SK-N-SH (cell line): Measurements from ENCODE around the gene IRF5. TPM values are rescaled to one million over a fixed set of nuclear protein-coding genes. Genes with fewer than 3 reads are reported as not detected.
A peak's percentile ranks its signal among the peaks of the same experiment; 100 is the strongest.

ENCODE experiments used
- CTCF ChIA-PET: fragments of 300-600, 350-600 bp; formaldehyde crosslinking; extraction: SDS; loops from one replicate; lab custom pipeline; 2021; lab: Yijun Ruan, JAX
- POLR2A ChIA-PET: fragments of 350-600 bp; sonication (Branson Sonifier 250); formaldehyde crosslinking; extraction: SDS; loops from one replicate; lab custom pipeline; 2020; ENCODE audit warnings: antibody characterized with exemption, inconsistent platforms; lab: Yijun Ruan, JAX
- DNase-seq: peaks from one replicate; pipeline ENCODE4 v3.0.0; 2012
- H2AFZ ChIP-seq: fragments of 200-600 bp; sonication (generic); 2 replicates; pipeline ENCODE4 v1.8.1; 2016; ENCODE audit warnings: antibody characterized with exemption, mild to moderate bottlenecking, low read depth
- H3F3A ChIP-seq: fragments of 200-600 bp; sonication (generic); replicated peaks from 2 replicates; pipeline ENCODE3; 2016; ENCODE audit warnings: antibody characterized with exemption, mild to moderate bottlenecking; ENCODE audit not compliant: insufficient read depth
- H3K27ac ChIP-seq, 2 experiments: fragments of 200-500 bp in 1 of 2; fragments of 200-600 bp in 1 of 2; sonication (Bioruptor generic) in 1 of 2; sonication (generic), shearing (Covaris generic) in 1 of 2; 2 replicates each; pipeline versions ENCODE4 v1.5.1 to v1.6.1; 2014 to 2016; ENCODE audit warnings: low read depth in 2 of 2, inconsistent platforms in 1 of 2, low read length in 1 of 2, mild to moderate bottlenecking in 1 of 2, mixed read lengths in 1 of 2
- H3K27me3 ChIP-seq: fragments of 200-600 bp; sonication (generic), shearing (Covaris generic); 2 replicates; pipeline ENCODE4 v1.6.1; 2016; ENCODE audit warnings: mixed run types; ENCODE audit not compliant: insufficient read depth
- H3K36me3 ChIP-seq, 2 experiments: fragments of 200-500 bp in 1 of 2; fragments of 200-600 bp in 1 of 2; sonication (Bioruptor generic) in 1 of 2; sonication (generic) in 1 of 2; replicated peaks in 1 of 2; 2 replicates each; pipeline versions ENCODE3 to v1.5.1; 2014 to 2016; ENCODE audit warnings: low read length in 1 of 2, mild to moderate bottlenecking in 1 of 2; ENCODE audit not compliant: insufficient read depth in 2 of 2, control insufficient read depth in 1 of 2
- H3K4me1 ChIP-seq, 2 experiments: fragments of 200-500 bp in 1 of 2; fragments of 200-600 bp in 1 of 2; sonication (Bioruptor generic) in 1 of 2; sonication (generic), shearing (Covaris generic) in 1 of 2; 2 replicates each; pipeline versions ENCODE4 v1.5.1 to v1.6.1; 2014 to 2016; ENCODE audit warnings: low read depth in 1 of 2, low read length in 1 of 2, mixed run types in 1 of 2; ENCODE audit not compliant: insufficient read depth in 2 of 2, control insufficient read depth in 1 of 2
- H3K4me2 ChIP-seq: fragments of 200-600 bp; sonication (generic), shearing (Covaris generic); 2 replicates; pipeline ENCODE4 v1.6.1; 2017; ENCODE audit warnings: mixed run types
- H3K4me3 ChIP-seq, 2 experiments: fragments of 200-500 bp in 1 of 2; fragments of 200-600 bp in 1 of 2; sonication (Bioruptor generic) in 1 of 2; sonication (generic), shearing (Covaris generic) in 1 of 2; 2 replicates each; pipeline versions ENCODE4 v1.5.1 to v1.8.1; 2014 to 2016; ENCODE audit warnings: low read depth in 2 of 2, inconsistent platforms in 1 of 2, low read length in 1 of 2, mild to moderate bottlenecking in 1 of 2, mixed read lengths in 1 of 2, moderate library complexity in 1 of 2
- H3K79me2 ChIP-seq: fragments of 200-600 bp; sonication (generic); 2 replicates; pipeline ENCODE4 v1.8.1; 2017; ENCODE audit warnings: mild to moderate bottlenecking; ENCODE audit not compliant: insufficient read depth
- H3K9ac ChIP-seq: fragments of 200-600 bp; sonication (generic); 2 replicates; pipeline ENCODE4 v1.6.1; 2017; ENCODE audit warnings: mixed run types
- H3K9me2 ChIP-seq: fragments of 200-600 bp; sonication (generic); 2 replicates; pipeline ENCODE4 v1.6.1; 2017; ENCODE audit warnings: mixed run types
- H3K9me3 ChIP-seq: fragments of 200-600 bp; sonication (generic); 2 replicates; pipeline ENCODE4 v1.6.1; 2017; ENCODE audit warnings: mixed run types, mild to moderate bottlenecking, moderate library complexity
- H4K20me1 ChIP-seq: fragments of 200-600 bp; sonication (generic); 2 replicates; pipeline ENCODE4 v1.6.1; 2017; ENCODE audit warnings: mild to moderate bottlenecking, mixed run types; ENCODE audit not compliant: insufficient read depth
- CTCF ChIP-seq: fragments of 200-600 bp; sonication (generic); IDR thresholded peaks from 2 replicates; pipeline ENCODE4 v1.6.1; 2017; ENCODE audit warnings: antibody characterized with exemption, mild to moderate bottlenecking, moderate library complexity
- EP300 ChIP-seq, 2 experiments: IDR thresholded peaks; 2 replicates each; pipeline versions ENCODE4 v1.4.0 to v1.6.1; 2012; ENCODE audit warnings: borderline replicate concordance in 1 of 2, low read depth in 1 of 2, low read length in 1 of 2
- EZH2phosphoT487 ChIP-seq: fragments of 200-600 bp; sonication (generic); IDR thresholded peaks from 2 replicates; pipeline ENCODE4 v1.6.1; 2017; ENCODE audit warnings: low read depth, mixed run types, mild to moderate bottlenecking, antibody characterized with exemption, moderate library complexity, borderline replicate concordance
- FOXM1 ChIP-seq: IDR thresholded peaks from 2 replicates; pipeline ENCODE4 v1.4.0; 2012; ENCODE audit warnings: low read depth, mild to moderate bottlenecking
- GABPA ChIP-seq: IDR thresholded peaks from 2 replicates; pipeline ENCODE4 v1.4.0; 2012; ENCODE audit warnings: low read depth, mild to moderate bottlenecking
- IRF3 ChIP-seq: fragments of 150-350 bp; IDR thresholded peaks from 2 replicates; pipeline ENCODE4 v1.6.1; 2016; ENCODE audit warnings: mild to moderate bottlenecking, low read depth, low read length
- JUND ChIP-seq: IDR thresholded peaks from 2 replicates; pipeline ENCODE4 v1.4.0; 2012
- NFIC ChIP-seq: IDR thresholded peaks from 2 replicates; pipeline ENCODE4 v1.4.0; 2012; ENCODE audit warnings: borderline replicate concordance
- NRF1 ChIP-seq: IDR thresholded peaks from 2 replicates; pipeline ENCODE4 v1.6.1; 2012; ENCODE audit warnings: low read depth, mild to moderate bottlenecking, low read length
- RAD21 ChIP-seq: IDR thresholded peaks from 2 replicates; pipeline ENCODE4 v1.6.1; 2012; ENCODE audit warnings: mild to moderate bottlenecking, low read length
- TCF12 ChIP-seq: IDR thresholded peaks from 2 replicates; pipeline ENCODE4 v1.4.0; 2012
- TEAD4 ChIP-seq: IDR thresholded peaks from 2 replicates; pipeline ENCODE4 v1.4.0; 2012; ENCODE audit warnings: mild to moderate bottlenecking, borderline replicate concordance; ENCODE audit not compliant: insufficient read depth
- USF2 ChIP-seq: fragments of 150-350 bp; IDR thresholded peaks from 2 replicates; pipeline ENCODE4 v1.6.1; 2017; ENCODE audit warnings: antibody characterized with exemption, low read length, low read depth, borderline replicate concordance
- YY1 ChIP-seq: IDR thresholded peaks from 2 replicates; pipeline ENCODE4 v1.4.0; 2012; ENCODE audit warnings: low read depth, mild to moderate bottlenecking
- WGBS: methylation state at CpG from one replicate; pipeline ENCODE4 v1.1.6; 2017; ENCODE audit warnings: low lambda C conversion rate; 5-methylcytosine and 5-hydroxymethylcytosine counted together
- polyA plus RNA-seq, 3 experiments: library from polyadenylated mRNA; depleted of rRNA; stranded (reverse); fragments of >200 nt; gene quantifications; 2 replicates each; pipeline ENCODE4 v1.2.3, GENCODE V29; 2012
- TF ChIP-seq, protein P1 (sequence below): IDR thresholded peaks from 2 replicates; pipeline ENCODE4 v1.4.0; 2012; ENCODE audit warnings: low read depth, borderline replicate concordance

The IRF5 gene
- polyA plus RNA-seq, 1 of the 3 experiments (the other 2 are of a cell fraction), result 0.62 TPM

- ChIA-PET POLR2A (no interaction called here), CTCF (interaction anchor here (1.2 to 2.5 kb wide), 7 partner anchors 14 to 151 kb away, joined by 3 to 12 read pairs (median 4); no protein-coding TSS in a partner anchor)
- H3K4me2 ChIP-seq, result no peak overlapping the region
- 85% methylated on average over 20 of the region's 20 CpGs for WGBS
- no peak overlapping the region for H3K9ac ChIP-seq
- no peak overlapping the region for H2AFZ ChIP-seq
- no peaks in the 10 kb centered on the region for H3K79me2 ChIP-seq
- H3K9me2 ChIP-seq, result no peaks in the 10 kb centered on the region
- peaks cover 3% of the 10 kb centered on the region for H3F3A ChIP-seq
- no peak for TF ChIP-seq USF2
- no peak for TF ChIP-seq NRF1
- no peak for TF ChIP-seq NFIC
- no peak for TF ChIP-seq CTCF
- TF ChIP-seq EZH2phosphoT487, result no peak
- no peak for TF ChIP-seq IRF3
- TF ChIP-seq FOXM1, result no peak
- TF ChIP-seq TCF12, result no peak
- no peak for TF ChIP-seq JUND
- no peak for TF ChIP-seq EP300 (IDR thresholded peaks at IDR 0.05; ENCODE audit: borderline replicate concordance in 1 of 2, low read depth in 1 of 2, low read length in 1 of 2)
- no peak for TF ChIP-seq TEAD4
- no peak for TF ChIP-seq RAD21
- TF ChIP-seq GABPA, result no peak
- TF ChIP-seq, protein P1, sequence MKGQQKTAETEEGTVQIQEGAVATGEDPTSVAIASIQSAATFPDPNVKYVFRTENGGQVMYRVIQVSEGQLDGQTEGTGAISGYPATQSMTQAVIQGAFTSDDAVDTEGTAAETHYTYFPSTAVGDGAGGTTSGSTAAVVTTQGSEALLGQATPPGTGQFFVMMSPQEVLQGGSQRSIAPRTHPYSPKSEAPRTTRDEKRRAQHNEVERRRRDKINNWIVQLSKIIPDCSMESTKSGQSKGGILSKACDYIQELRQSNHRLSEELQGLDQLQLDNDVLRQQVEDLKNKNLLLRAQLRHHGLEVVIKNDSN, result no peak
- TF ChIP-seq YY1, result no peak
- H3K4me1 ChIP-seq, result peaks cover 3 to 11% of the 10 kb centered on the region in 2 experiments; a peak in 1 of 4 replicates
- H3K27me3 ChIP-seq, result peaks cover 27% of the 10 kb centered on the region
- no peaks in the 10 kb centered on the region for H4K20me1 ChIP-seq
- no peaks in the 10 kb centered on the region for H3K9me3 ChIP-seq
- H3K36me3 ChIP-seq, result no peaks in the 10 kb centered on the region
- no peak overlapping the region for H3K4me3 ChIP-seq
- H3K27ac ChIP-seq, result no peak overlapping the region
- DNase-seq, result peak; percentile 39
These were observed 3.0 kb downstream of the IRF5 start for GRCh38 chr7:128940494-128941322.
